ENCODE data around the gene RUNX1.
"Not testable (repeated sequence)": the region's sequence is repeated elsewhere in the genome, so short reads cannot be mapped to it uniquely, and the experiment has no call there.

The RUNX1 gene

DNA sequence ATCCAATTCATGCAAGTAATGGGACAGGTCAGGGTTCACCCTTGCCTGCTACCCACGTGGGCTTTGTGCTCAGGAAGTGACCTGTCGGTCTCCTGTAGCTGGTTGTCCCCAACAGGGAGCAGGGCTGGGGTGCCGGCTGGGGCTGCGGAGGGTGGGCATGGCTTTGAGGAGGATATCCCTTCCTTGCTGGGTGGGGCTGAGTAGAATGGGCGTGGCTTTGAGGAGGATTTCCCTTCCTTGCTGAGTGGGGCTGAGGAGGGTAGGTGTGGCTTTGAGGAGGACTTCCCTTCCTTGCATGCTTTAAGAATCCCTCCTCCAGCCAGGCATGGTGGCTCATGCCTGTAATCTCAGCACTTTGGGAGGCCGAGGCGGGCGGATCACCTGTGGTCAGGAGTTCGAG is 229.1 kb downstream of the RUNX1 start:
- no peak for DNase-seq

DNA sequence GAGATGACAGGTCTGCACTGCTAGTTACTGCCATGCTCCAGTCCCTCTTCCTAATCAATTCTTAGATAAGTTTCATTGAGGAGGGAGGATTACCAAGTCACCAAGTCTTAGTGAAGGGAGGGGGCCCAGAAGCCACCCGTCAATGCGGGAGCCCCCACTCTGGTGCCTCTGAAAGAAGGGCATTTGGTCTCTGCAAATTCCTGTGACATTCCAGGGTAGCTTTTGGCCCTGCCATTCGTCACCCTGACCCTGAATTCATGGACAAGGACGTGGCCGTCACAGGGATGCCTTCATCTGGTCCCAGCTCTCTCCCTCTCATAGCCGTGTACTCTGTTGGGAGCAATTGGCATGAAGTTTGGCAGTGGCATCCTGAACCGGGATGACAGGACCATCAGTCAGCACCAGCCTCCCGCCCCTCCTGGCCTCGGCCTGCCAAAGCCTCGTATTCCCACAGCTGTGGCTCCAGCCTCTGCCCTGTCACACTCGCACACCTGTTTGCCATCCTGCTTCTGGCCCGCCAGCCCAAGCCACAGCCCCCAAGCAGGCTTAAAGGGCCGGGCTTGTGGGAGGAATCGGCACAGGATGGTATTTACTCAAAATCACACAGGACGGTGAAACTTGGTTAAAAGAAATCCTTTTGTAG is 229.6 kb downstream of the RUNX1 start:
- no peak for DNase-seq

DNA sequence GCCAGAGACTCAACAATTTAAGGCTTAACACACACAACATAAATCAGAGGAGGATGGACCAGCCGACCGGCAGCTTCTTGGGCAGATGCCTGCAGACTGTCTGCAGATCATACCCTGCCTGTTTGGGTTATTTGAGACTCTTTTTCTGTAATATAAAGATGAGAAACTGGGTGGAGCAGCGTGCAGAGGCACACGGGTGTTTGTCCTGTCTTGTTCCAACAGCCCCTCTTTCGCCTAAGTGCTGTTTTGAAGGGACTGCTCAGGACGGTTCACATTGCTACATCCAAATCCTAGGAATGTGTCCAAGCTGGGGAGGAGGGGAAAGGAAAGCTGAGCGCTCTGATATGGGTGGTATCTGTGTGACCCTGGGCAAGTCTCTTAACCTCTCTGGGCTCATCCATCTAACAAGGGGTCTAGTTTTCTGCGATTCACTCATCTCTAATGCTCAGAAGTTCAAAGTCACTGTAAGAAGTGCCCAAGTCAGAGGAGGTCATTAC is 230.4 kb downstream of the RUNX1 start:
- DNase-seq = no peak

DNA sequence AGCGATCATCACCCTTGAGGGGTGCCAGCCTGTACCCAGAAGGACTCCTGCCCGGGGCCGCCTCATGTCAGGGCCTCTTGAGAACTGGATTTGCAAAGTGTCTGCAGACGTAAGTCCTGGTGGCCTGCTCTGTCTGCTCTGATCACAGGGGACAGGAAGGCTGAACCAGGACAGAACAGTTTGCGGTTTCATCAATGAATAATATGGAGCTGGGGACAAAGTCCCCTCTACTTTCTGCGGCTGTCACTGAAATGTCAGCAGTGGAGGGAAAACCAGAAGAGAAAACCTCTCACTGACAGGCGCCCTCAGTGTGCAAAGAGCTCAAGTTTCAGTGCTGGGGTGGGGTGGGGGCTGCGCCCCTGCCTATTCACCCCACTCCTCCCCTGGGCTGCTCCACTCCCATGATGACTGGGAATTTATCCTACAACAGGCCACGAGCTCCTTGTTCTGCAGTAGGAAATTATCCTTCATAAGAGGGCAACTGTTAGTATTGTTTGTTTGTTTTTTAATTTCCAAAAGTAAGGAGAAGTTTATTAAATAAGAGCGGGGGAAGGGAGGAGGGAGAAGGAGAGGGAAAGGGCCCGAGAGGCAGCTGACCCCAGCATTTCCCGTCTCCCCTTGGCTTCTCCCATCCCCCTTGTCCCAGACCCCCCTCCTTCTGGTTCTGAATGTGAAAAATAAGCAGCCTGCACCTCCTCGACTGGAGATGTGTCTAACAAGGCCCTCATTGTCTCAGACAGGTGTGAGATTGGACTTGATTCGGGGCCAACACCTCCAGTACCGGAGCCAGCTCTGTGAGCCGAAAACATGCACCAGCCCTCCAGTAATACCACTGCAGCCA is 231.1 kb downstream of the RUNX1 start:
- DNase-seq = no peak

DNA sequence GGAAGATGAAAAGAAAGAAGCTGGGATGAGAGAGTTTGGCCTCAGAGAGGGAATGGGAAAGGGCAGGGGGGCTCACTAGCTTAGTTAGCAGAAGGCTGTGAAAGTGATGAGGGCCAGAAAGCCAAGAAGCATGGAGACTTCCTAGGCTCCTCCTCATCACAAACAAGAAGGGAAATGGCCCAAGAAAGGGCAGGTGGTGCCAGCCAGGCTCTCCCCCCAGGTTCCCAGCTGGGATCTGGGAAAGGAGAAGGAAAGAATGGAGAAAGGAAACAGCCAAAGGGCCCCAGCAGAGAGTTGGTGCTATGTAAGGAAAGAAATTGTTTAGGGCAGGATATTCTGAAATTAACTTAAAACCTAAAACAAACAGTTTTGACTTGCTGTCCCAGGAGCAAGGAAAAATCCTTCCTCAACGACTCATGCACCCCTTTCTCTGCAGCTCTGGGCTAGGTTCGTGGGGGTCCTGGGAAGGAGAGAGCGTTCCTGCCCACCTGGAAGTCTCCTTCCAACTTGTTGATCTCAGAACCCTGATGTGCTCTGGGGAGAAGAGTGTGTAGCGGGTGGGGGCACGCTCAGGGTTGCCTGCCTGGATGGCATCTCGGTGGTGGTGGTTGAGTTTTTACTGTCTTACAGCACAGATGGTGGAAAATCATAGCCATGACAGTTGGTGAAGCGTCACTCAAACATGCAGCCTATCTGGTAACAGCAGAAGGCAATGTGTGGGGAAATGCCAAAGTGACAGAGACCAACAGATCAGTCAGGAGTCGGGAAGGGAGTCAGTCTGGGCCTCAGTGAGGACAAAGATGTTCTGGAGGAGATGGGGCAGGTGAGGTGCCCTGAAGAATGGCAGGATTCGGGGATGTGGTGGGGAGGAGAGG is 233.0 kb downstream of the RUNX1 start:
- DNase-seq = no peak

DNA sequence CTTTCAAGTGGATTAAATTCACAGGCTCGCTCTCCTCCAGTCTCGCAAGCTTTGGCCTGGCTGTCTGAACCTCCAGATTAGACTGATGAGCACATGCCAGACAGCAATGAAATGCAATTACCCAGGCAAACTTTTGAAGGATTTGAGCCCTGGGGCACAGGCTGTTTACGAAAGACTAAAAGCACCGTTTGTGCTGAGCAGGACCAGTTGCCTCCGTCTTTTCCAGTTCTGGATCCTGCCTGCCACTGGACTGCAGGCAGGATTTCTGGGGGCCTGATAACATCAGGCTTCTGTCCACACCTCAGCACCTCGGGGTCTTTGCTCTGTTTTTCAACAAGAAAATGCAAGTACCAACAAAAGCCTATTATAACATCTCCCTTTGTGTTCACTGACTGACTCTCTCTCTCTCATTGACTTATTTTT is 234.6 kb downstream of the RUNX1 start:
- no peak for DNase-seq

DNA sequence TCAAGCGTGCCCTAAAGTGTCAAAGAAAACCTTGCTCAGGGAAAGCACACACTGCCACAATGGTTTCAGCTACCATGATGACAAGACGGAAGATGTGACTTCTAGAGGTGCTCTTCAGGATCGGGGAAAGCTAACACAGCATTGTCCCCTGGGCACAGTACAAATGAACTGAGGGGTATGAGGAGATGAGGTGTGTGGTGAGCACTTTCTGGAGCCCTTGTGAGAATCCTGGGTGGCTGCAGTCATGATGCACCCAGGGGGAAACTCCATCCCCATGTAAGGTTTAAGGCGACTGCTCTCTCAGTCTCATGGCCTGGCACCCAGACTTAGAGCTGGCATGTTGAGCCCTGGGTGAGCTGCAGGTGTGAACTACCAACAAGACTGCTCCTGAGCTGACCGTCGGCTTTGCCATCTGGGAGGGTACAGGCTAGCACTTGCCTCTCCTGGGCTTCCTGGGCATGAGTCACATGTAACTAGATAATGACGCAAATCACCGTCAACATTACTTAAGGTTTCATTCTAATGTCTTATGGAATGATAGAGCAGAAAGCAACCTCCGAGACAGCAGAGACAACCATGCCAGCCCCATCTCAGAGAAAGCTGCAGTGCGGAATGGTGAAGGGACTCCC is 235.7 kb downstream of the RUNX1 start:
- DNase-seq = no peak

DNA sequence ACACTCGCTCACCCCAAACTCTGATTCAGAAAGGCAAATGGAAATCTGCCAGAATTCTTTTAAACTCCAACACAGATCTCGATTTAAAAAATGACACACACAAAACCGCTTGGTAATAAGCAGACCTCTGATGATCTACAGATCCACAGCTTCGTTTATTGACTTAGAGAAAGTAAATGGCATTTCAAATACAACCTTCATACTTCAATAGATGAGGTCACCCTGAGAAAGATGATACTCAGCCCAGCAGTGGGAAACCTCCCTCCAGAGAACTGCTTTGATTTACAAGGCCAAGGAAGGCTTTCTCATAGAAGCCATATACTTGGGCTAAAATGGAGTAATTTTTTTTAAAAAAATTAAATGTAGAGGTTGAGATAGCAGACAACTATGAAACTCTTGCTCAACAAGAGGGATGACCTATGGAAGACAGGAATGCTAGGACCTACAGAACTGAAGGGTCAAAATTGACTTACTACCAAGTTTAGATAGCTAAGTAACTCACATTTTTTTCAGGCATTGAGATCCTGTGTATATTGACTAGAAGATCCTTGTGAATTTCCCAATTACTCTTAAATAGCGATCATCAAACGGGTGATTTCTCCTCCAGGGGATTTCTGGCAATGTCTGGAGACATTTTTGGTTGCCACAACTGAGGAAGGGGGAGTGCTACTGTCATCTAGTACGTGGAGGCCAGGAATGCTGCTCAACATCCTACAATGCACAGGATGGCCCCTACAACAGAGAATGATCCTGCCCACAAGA is 236.4 kb downstream of the RUNX1 start:
- DNase-seq = no peak

DNA sequence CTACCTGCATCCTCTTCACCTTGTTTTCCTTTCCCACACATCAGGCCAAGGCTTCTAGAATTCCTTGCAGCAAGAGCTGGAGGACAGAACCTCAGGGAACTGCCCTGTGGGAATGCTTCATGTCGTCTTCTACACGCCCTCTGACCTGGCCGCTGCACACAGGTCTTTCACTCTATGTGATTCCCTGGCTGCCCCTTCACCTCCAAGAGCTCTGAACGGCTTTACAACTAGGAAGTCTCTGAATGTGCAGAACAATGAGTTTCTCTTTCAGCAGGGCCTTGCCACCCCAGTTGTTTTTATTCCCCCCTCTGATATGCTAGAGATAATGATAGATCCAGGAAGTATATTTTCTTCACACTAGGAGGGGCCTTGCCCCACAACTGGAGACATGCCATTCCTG is 237.7 kb downstream of the RUNX1 start:
- no peak for DNase-seq

DNA sequence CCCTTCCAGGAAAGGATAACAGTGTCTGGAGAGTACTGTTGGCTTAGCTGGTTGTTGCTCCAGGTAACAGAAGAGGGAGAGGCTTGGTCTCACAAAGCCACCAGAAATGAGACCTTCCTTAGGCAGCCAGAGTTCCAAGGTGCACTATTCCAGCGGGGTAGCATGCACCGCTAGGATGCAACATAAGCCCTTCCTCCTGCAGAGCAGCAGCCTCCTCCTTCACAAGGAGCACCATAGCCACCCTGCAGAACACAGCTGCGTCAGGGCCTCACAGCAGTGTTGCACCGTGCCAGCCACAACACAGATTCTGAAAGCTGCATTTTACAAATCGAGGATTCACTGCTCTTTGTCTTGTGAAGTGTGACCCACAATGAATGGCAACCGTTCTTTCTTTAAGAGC is 238.3 kb downstream of the RUNX1 start:
- no peak for DNase-seq

DNA sequence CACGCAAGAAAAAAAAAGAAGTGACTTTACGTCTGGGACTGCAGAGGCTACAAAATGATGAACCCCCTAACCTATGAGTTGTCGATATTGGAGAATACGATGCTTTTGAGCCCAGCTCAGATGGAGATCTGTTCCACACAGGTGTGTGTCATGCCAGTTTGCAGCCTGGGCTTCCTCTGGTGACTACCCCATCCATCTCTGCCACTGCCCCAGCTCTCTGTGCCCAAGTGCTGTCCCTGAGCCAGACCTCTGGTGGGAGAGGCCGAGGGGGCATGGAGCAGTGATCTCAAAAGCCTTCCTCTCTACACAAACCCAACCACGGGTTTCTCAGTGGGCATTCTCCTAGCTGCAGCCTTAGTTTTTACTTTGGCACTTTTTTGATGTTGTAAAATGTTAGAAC is 239.3 kb downstream of the RUNX1 start:
- DNase-seq = no peak

DNA sequence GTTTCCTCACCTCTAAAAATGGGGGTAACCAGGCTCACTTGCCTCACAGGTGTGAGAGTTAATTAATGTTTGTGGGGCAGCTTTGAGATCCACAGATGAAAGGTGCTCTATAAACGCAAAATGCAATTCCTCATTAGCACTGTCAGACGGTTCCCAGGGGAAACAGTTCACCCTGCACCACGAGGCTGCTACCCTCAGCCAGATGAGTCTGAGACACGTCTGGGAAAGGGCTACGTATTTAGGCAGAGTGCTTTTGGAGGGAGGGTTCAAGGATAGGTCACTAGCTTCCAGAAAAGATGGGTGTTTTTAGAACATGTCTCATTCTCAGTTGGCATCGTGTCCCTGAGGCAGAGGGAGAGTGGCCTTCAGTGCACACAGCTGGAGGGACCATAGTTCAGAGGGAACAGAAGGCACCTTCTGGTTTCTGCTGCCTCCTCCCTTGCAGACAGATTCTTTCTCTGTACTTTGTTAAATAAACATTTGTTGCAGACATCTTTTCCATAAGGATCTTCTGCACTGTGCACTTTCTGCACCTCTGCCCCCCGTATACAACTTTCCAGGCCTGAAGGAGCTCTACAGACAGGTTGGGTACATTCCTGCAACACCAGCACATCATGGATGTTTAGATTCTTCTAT is 240.4 kb downstream of the RUNX1 start:
- no peak for DNase-seq

DNA sequence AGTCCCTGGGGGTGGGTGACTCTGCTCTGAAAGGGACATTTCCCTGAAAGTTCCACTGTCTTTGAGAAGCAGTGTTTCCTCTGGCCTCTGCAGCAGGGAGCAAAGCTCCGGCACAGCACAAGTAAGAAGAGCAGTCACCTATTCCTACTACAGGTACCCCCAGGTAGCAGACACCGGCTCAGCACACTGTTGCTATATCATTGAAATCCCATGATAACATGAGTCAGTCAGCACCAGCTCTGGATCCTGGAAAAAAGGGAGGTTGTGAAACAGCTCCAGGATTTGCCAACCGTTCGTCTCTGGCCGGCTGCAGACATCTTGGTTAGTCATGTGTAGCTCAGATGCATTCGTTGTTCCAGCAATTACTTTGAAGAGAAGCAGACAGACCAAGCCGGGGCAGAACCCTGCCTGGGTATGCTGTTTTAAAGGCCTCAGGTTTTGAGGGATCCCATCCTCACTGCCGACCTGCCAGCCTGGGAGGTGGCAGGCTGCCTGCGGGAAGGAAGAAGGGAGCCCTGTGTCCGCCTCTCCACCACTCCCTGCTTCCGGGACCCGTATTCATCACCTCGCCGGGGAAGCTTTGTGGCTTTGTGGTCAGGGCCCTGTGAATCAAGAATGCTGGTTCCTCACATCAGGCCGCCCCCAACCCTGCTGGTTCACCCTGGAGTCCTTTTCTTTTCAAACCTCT is 241.1 kb downstream of the RUNX1 start:
- DNase-seq = peak in 1 of 2 donors; percentile 86

DNA sequence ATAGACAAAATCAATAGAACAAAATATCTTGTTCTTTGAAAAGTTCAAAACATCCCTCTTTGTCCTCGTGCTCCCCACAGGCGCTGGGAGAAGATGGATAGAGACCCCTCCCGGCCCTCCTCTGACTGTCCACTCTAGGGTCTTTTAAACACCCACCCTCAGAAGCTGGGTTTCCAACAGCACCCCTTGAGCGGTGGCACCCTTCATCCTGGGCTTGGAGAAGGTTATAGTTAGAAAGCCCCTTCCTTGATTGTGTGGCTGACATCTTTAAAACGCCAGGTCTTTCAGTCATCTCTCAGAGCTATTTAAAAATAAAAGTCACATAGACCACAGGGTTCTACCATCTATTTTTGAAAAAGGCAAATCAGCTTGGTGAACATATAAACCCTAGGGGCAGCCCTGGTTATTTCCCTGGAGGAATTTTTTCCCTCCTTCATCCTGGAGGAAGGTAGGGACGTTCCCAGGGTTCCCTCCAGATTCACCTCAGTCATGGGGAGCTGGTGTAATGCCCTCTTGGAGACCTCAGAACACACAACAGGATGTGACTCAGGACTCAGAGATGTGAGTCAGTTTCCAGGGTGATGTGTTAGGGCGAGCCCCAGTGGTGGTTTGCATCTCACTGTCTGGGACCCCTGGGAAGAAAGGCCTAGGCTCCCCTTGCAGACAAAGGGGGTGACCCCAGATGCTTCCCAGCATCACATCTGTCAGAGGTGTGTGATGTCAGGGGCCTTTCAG is 241.8 kb downstream of the RUNX1 start:
- peak; percentile 30 to 86 for DNase-seq

DNA sequence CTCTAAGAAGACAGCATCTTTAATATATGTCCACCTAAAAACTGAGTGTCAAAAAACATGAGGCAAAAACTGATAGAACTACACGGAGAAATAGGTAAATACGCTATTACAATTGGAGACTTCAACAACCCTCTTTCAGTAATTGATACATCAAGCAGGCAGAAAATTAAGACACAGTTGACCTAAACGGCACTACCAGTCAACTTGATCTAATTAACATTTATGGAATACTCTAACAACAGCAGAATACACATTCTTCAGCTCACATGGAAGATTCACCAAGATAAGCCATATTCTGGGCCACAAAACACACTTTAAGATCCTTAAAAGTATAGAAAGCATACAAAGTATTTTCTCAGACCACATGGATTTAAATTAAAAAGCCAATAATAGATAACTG is 242.7 kb downstream of the RUNX1 start:
- no peak for DNase-seq

DNA sequence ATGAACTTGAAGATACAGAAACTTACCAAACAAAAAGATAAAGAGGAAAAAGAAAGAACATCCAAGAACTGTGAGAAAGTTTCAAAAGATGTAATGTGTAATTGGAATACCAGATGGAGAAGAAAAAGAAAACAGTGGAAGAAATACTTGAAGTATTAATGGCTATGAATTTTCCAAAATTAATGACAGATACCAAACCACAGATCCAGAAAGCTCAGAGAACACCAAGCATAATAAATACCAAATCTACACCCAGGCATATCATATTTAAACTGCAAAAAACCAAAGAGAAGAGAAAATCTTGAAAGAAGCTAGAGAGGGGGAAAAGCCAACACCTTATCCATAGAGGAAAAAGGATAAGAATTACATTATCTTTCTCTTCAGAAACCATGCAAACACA is 243.9 kb downstream of the RUNX1 start:
- DNase-seq = no peak

DNA sequence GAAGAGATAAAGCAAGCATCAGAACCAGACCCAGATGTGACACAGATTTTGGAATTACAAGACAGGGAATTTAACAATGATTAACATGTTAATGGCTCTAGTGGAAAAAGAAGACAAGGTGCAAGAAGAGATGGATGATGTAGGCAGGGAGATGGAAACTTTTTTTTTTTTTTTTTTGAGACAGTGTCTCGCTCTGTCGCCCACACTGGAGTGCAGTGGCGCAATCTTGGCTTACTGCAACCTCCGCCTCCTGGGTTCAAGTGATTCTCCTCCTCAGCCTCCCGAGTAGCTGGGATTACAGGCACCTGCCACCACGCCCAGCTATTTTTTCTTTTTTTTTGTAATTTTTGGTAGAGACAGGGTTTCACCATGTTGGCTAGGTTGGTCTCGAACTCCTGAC is 244.5 kb downstream of the RUNX1 start:
- DNase-seq = not testable (repeated sequence)

DNA sequence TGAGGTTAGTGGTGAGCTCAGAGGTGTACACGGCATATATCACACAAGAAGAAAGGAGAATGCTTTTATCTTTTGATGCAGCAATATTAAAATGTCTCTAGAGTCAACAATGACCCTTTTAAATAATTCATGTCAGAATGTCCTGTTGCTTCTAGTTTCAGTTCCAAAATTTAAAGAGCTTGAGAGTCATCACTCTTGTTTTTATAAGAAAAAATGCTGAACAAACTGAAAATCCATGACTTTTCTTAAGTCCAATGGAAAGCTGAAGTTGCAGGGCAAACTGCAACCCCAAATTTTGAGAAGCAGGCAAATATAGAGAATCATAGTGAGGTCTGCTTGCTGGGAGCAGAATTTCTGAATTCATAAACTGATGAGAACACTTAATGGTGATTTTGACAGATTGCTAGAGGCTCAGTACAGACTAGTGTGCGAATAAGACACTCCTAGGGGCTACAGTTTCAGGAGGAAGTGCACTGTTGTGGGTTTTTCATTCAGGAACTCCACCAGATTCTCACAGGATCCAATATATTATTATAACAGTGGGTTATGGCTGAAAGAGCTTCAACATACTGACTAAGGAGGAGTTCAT is 245.2 kb downstream of the RUNX1 start:
- no peak for DNase-seq

DNA sequence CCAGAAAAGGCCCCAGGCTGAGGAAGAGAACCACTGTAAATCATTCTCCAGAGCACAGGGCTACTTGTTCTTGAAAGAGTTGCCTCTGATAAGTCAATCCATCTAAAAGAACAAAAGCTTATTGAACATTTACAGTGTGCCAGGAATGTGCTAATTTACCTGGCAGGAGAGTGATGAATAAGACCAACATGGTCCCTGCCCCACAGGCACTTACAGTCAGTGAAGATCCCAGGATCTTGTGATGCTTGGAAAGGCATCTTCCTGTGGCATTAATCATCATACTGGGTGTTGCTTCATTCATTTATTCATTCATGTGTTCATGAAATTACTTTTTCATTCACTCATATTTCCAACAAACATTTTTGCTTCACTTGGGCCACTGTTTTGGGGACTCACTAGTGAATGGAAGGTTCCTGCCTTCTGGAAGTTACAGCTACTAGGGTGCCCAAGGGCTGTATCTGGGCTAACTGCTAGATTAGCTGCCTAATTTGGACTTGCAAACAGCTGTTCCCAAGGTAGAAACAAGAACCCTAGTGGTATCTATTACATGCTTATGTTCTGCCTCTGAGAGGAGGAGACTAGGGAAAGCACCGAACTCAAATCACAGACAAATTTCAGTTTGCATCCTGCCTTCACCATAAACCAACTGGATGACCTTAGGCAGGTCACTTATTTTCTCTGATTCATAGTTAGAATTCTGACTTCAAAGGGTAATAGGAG is 246.8 kb downstream of the RUNX1 start:
- no peak for DNase-seq
